Measurements from ENCODE around the gene MTMR10.

The MTMR10 gene

DNA sequence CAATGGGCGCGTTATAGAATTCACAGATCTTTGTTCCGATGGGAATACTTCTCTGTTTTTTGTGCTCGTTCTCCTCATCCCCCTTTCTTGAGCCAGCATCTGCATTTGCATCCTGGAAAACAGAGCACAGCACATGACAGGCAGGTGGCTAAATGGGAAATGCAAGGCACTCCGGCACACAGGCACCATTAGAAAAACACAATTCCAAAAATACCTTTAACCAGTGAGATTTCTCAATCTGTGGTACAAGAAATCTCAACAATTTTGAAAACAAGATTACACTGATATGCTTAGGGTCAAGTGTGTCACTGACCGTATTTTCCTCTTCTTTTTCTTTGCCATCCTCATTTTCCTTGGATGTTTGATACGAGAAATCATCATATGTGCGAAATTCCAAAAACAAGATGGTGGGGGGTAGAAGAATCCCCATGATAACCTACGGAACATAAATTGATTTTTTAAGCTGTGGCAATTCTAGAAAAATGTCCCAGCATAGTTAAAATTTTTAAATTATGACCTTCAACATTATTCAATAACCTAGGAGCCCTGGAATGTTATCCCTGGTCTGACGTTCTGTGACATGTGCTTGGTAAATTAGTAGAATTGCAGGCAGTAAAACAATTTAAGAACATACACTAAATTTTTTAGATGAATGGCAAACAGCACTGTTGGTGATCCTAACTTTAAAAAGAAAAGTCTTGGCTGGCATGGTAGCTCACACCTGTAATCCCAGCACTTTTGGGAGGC, 46.5 kb upstream of the MTMR10 start:
- no CpG with 5 or more reads among the region's 10 CpGs for WGBS, 2 donors (ENCODE audit: extremely low coverage in 2 of 2, insufficient read length in 2 of 2, insufficient replicate concordance in 1 of 2)
- peaks cover 0 to 2% (median 0%) of the 10 kb centered on the region in 3 experiments for H3K27me3 ChIP-seq (ENCODE audit: control insufficient read depth in 3 of 3, insufficient read depth in 3 of 3, low read depth in 1 of 3, low read length in 3 of 3)
- no peak overlapping the region for H3K14ac ChIP-seq (ENCODE audit: low read length)
- no peak for DNase-seq (ENCODE audit: low spot score)
- H4K91ac ChIP-seq (ENCODE audit: low read depth, low read length, poor library complexity), result no peak overlapping the region
- no peak overlapping the region for H4K8ac ChIP-seq (ENCODE audit: low read depth, low read length)
- no peak overlapping the region for H3K9ac ChIP-seq (ENCODE audit: low read depth, low read length, poor library complexity)
- no peak overlapping the region for H3K23ac ChIP-seq (ENCODE audit: low read depth, low read length, poor library complexity)
- H2BK120ac ChIP-seq (ENCODE audit: low read depth, low read length), result no peak overlapping the region
- no peak overlapping the region for H2AFZ ChIP-seq (ENCODE audit: low read length)
- H3K79me1 ChIP-seq (ENCODE audit: low read depth, low read length), result no peaks in the 10 kb centered on the region
- H2BK12ac ChIP-seq (ENCODE audit: low read length), result no peak overlapping the region
- no peaks in the 10 kb centered on the region for H3K9me3 ChIP-seq (replicated peaks in 1 of 2; ENCODE audit: control insufficient read depth in 2 of 2, insufficient read depth in 1 of 2, low read depth in 1 of 2, low read length in 2 of 2)
- peaks cover 0 to 1% of the 10 kb centered on the region in 2 donors for H3K4me1 ChIP-seq (ENCODE audit: control insufficient read depth in 2 of 2, insufficient read depth in 1 of 2, low read depth in 1 of 2, low read length in 2 of 2)
- no peak overlapping the region for H2BK15ac ChIP-seq (ENCODE audit: low read length)
- no peaks in the 10 kb centered on the region for H3K36me3 ChIP-seq (replicated peaks in 1 of 2; ENCODE audit: control insufficient read depth in 2 of 2, insufficient read depth in 2 of 2, low read length in 2 of 2)
- H3K4me2 ChIP-seq (ENCODE audit: insufficient read depth, low read length, poor library complexity, severe bottlenecking), result no peak overlapping the region
- H3K4me3 ChIP-seq (ENCODE audit: low read length in 2 of 2), result no peak overlapping the region
- no peak overlapping the region for H3K18ac ChIP-seq (ENCODE audit: low read length)
- H2BK5ac ChIP-seq (ENCODE audit: low read length), result no peak overlapping the region
- no peak overlapping the region for H3K27ac ChIP-seq (replicated peaks; ENCODE audit: low read length)
- no peak overlapping the region for H2AK5ac ChIP-seq (ENCODE audit: low read depth, low read length)
- no peak overlapping the region for H3K4ac ChIP-seq (ENCODE audit: low read length)

DNA sequence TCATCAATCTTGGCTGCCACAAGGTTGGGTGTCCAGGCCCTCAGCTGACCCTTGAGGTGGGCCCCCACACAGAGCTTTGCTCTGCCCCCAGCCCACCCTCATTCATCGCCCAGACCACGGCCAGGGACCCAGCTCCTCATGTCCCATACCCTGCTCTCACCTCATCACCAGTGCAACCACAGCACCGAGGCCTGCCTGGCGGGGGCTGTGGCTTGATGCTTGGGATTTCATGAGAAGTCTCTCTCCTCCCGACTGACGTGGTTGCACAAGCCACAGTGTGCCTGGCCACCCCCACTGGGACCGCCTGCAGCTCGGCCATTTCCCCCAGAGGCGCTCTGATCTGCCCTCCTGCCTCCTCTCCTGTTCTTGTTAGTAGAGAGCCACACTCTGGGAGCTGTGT, 45.4 kb upstream of the MTMR10 start:
- Histone ChIP-seq H2AFZ (ENCODE audit: low read length) (no peak overlapping the region), H3K14ac (ENCODE audit: low read length) (peak overlapping the region; percentile 38), H3K27me3 (ENCODE audit: control insufficient read depth in 3 of 3, insufficient read depth in 3 of 3, low read depth in 1 of 3, low read length in 3 of 3) (peaks cover 0 to 2% (median 0%) of the 10 kb centered on the region in 3 experiments), H3K9me3 (replicated peaks in 1 of 2; ENCODE audit: control insufficient read depth in 2 of 2, insufficient read depth in 1 of 2, low read depth in 1 of 2, low read length in 2 of 2) (no peaks in the 10 kb centered on the region), H2AK5ac (ENCODE audit: low read depth, low read length) (no peak overlapping the region), H2BK120ac (ENCODE audit: low read depth, low read length) (no peak overlapping the region), H3K4ac (ENCODE audit: low read length) (no peak overlapping the region), H2BK15ac (ENCODE audit: low read length) (peak overlapping the region; percentile 67), H3K79me1 (ENCODE audit: low read depth, low read length) (no peaks in the 10 kb centered on the region), H3K4me3 (ENCODE audit: low read length in 2 of 2) (no peak overlapping the region), H3K4me2 (ENCODE audit: insufficient read depth, low read length, poor library complexity, severe bottlenecking) (no peak overlapping the region), H4K91ac (ENCODE audit: low read depth, low read length, poor library complexity) (no peak overlapping the region), H3K36me3 (replicated peaks in 1 of 2; ENCODE audit: control insufficient read depth in 2 of 2, insufficient read depth in 2 of 2, low read length in 2 of 2) (no peaks in the 10 kb centered on the region), H3K18ac (ENCODE audit: low read length) (peak overlapping the region; percentile 57), H3K4me1 (ENCODE audit: control insufficient read depth in 2 of 2, insufficient read depth in 1 of 2, low read depth in 1 of 2, low read length in 2 of 2) (peaks cover 0 to 1% of the 10 kb centered on the region in 2 donors), H3K9ac (ENCODE audit: low read depth, low read length, poor library complexity) (no peak overlapping the region), H4K8ac (ENCODE audit: low read depth, low read length) (no peak overlapping the region), H2BK12ac (ENCODE audit: low read length) (no peak overlapping the region), H3K23ac (ENCODE audit: low read depth, low read length, poor library complexity) (no peak overlapping the region), H2BK5ac (ENCODE audit: low read length) (peak overlapping the region; percentile 24), H3K27ac (replicated peaks; ENCODE audit: low read length) (no peak overlapping the region)
- DNase-seq (ENCODE audit: low spot score), result no peak
- WGBS, 2 donors (ENCODE audit: extremely low coverage in 2 of 2, insufficient read length in 2 of 2, insufficient replicate concordance in 1 of 2), result no CpG with 5 or more reads among the region's 9 CpGs

DNA sequence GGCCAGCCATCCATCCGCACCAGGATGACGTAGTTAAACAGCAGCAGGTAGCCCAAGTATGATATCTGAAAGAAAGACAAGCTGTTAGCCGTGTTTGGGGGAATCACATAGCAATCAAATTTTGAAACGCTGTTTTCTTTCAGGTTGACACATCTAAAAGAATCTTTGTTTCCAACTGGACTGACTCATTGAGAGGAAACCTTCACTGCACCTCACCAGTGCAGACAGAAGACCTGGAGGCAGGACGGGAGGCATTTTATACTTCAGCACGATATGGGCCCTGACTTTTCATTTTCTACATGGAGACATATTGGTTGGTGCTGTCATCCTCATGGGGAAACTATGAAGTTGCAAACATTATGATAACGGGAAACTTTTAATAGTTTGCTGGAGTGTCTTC, 44.2 kb upstream of the MTMR10 start:
- H2BK12ac ChIP-seq (ENCODE audit: low read length), result no peak overlapping the region
- H3K23ac ChIP-seq (ENCODE audit: low read depth, low read length, poor library complexity), result no peak overlapping the region
- H3K79me1 ChIP-seq (ENCODE audit: low read depth, low read length), result no peaks in the 10 kb centered on the region
- no peak overlapping the region for H4K91ac ChIP-seq (ENCODE audit: low read depth, low read length, poor library complexity)
- H3K27ac ChIP-seq (replicated peaks; ENCODE audit: low read length), result no peak overlapping the region
- no peak overlapping the region for H2BK15ac ChIP-seq (ENCODE audit: low read length)
- H3K4me2 ChIP-seq (ENCODE audit: insufficient read depth, low read length, poor library complexity, severe bottlenecking), result no peak overlapping the region
- H4K8ac ChIP-seq (ENCODE audit: low read depth, low read length), result no peak overlapping the region
- no peaks in the 10 kb centered on the region for H3K36me3 ChIP-seq (replicated peaks in 1 of 2; ENCODE audit: control insufficient read depth in 2 of 2, insufficient read depth in 2 of 2, low read length in 2 of 2)
- no peak for DNase-seq (ENCODE audit: low spot score)
- no peak overlapping the region for H3K4me3 ChIP-seq (ENCODE audit: low read length in 2 of 2)
- no peak overlapping the region for H3K4ac ChIP-seq (ENCODE audit: low read length)
- peaks cover 0 to 2% (median 0%) of the 10 kb centered on the region in 3 experiments for H3K27me3 ChIP-seq (ENCODE audit: control insufficient read depth in 3 of 3, insufficient read depth in 3 of 3, low read depth in 1 of 3, low read length in 3 of 3)
- H3K18ac ChIP-seq (ENCODE audit: low read length), result no peak overlapping the region
- no peak overlapping the region for H2BK120ac ChIP-seq (ENCODE audit: low read depth, low read length)
- H2AFZ ChIP-seq (ENCODE audit: low read length), result no peak overlapping the region
- no peak overlapping the region for H2AK5ac ChIP-seq (ENCODE audit: low read depth, low read length)
- WGBS, 2 donors (ENCODE audit: extremely low coverage in 2 of 2, insufficient read length in 2 of 2, insufficient replicate concordance in 1 of 2), result no CpG with 5 or more reads among the region's 7 CpGs
- no peak overlapping the region for H3K9ac ChIP-seq (ENCODE audit: low read depth, low read length, poor library complexity)
- no peak overlapping the region for H2BK5ac ChIP-seq (ENCODE audit: low read length)
- H3K4me1 ChIP-seq (ENCODE audit: control insufficient read depth in 2 of 2, insufficient read depth in 1 of 2, low read depth in 1 of 2, low read length in 2 of 2), result peaks cover 0 to 1% of the 10 kb centered on the region in 2 donors
- H3K9me3 ChIP-seq (replicated peaks in 1 of 2; ENCODE audit: control insufficient read depth in 2 of 2, insufficient read depth in 1 of 2, low read depth in 1 of 2, low read length in 2 of 2), result no peaks in the 10 kb centered on the region
- no peak overlapping the region for H3K14ac ChIP-seq (ENCODE audit: low read length)

DNA sequence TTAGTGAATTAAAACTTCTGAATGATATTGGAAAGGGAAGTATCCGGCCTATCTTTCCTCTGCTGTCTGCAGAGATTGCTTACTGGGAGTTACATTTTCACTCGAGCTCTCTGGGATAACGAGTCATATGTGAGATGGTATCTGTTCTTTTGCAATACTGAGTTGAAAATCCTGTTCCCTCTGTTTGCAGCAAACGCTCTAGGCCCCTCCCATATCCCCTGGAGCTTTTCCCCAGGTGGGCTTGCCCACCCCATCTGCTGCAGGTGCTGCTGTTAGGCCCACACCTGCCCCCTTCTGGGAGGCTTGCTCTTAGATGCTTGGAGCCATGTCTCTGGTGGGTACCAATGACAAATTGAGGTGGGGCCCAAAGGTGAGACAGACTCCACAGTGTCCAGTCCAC, 42.7 kb upstream of the MTMR10 start:
- no peak overlapping the region for H3K14ac ChIP-seq (ENCODE audit: low read length)
- no peaks in the 10 kb centered on the region for H3K79me1 ChIP-seq (ENCODE audit: low read depth, low read length)
- H3K4me1 ChIP-seq (ENCODE audit: control insufficient read depth in 2 of 2, insufficient read depth in 1 of 2, low read depth in 1 of 2, low read length in 2 of 2), result peaks cover 0 to 1% of the 10 kb centered on the region in 2 donors
- no peak overlapping the region for H2BK120ac ChIP-seq (ENCODE audit: low read depth, low read length)
- no peak overlapping the region for H4K8ac ChIP-seq (ENCODE audit: low read depth, low read length)
- H3K23ac ChIP-seq (ENCODE audit: low read depth, low read length, poor library complexity), result no peak overlapping the region
- H3K27ac ChIP-seq (replicated peaks; ENCODE audit: low read length), result no peak overlapping the region
- H2BK12ac ChIP-seq (ENCODE audit: low read length), result no peak overlapping the region
- no peak overlapping the region for H2BK5ac ChIP-seq (ENCODE audit: low read length)
- DNase-seq (ENCODE audit: low spot score), result no peak
- H2AFZ ChIP-seq (ENCODE audit: low read length), result no peak overlapping the region
- H3K4me2 ChIP-seq (ENCODE audit: insufficient read depth, low read length, poor library complexity, severe bottlenecking), result no peak overlapping the region
- no peak overlapping the region for H3K4me3 ChIP-seq (ENCODE audit: low read length in 2 of 2)
- H3K9ac ChIP-seq (ENCODE audit: low read depth, low read length, poor library complexity), result no peak overlapping the region
- no peak overlapping the region for H2BK15ac ChIP-seq (ENCODE audit: low read length)
- H3K18ac ChIP-seq (ENCODE audit: low read length), result no peak overlapping the region
- H3K36me3 ChIP-seq (replicated peaks in 1 of 2; ENCODE audit: control insufficient read depth in 2 of 2, insufficient read depth in 2 of 2, low read length in 2 of 2), result no peaks in the 10 kb centered on the region
- H3K27me3 ChIP-seq (ENCODE audit: control insufficient read depth in 3 of 3, insufficient read depth in 3 of 3, low read depth in 1 of 3, low read length in 3 of 3), result peaks cover 0 to 2% (median 0%) of the 10 kb centered on the region in 3 experiments
- no peak overlapping the region for H3K4ac ChIP-seq (ENCODE audit: low read length)
- no peaks in the 10 kb centered on the region for H3K9me3 ChIP-seq (replicated peaks in 1 of 2; ENCODE audit: control insufficient read depth in 2 of 2, insufficient read depth in 1 of 2, low read depth in 1 of 2, low read length in 2 of 2)
- WGBS, 2 donors (ENCODE audit: extremely low coverage in 2 of 2, insufficient read length in 2 of 2, insufficient replicate concordance in 1 of 2), result no CpG with 5 or more reads among the region's 4 CpGs
- no peak overlapping the region for H2AK5ac ChIP-seq (ENCODE audit: low read depth, low read length)
- no peak overlapping the region for H4K91ac ChIP-seq (ENCODE audit: low read depth, low read length, poor library complexity)

All from neuronal stem cell (in vitro differentiated cells).